ENCODE results near the gene ARHGAP42.

The ARHGAP42 gene

DNA sequence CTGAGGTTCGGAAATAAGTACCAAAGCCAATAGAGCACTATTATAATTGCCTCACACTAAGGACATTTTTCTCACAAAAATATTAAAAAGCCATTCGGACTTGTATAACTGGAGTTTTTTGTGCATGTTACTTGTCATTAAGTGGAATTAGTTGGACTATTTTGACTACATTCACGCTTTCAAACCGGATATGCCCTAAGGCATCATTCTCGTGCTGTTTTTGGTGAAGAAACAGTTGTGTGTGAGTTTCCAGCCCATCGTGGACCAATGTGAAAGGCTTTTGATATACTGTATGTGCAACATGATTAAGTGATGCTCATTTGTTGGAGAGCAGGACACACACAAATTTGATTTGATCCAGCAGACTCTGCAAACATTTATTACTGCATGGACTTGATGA lies 249.7 kb downstream of the ARHGAP42 start:
- ChIA-PET POLR2A (no interaction called here), CTCF (interaction anchor here (1.2 to 8.6 kb wide), 4 partner anchors 16 to 359 kb away, joined by 3 to 144 read pairs (median 15); no protein-coding TSS in a partner anchor)
- TF ChIP-seq, protein P1, sequence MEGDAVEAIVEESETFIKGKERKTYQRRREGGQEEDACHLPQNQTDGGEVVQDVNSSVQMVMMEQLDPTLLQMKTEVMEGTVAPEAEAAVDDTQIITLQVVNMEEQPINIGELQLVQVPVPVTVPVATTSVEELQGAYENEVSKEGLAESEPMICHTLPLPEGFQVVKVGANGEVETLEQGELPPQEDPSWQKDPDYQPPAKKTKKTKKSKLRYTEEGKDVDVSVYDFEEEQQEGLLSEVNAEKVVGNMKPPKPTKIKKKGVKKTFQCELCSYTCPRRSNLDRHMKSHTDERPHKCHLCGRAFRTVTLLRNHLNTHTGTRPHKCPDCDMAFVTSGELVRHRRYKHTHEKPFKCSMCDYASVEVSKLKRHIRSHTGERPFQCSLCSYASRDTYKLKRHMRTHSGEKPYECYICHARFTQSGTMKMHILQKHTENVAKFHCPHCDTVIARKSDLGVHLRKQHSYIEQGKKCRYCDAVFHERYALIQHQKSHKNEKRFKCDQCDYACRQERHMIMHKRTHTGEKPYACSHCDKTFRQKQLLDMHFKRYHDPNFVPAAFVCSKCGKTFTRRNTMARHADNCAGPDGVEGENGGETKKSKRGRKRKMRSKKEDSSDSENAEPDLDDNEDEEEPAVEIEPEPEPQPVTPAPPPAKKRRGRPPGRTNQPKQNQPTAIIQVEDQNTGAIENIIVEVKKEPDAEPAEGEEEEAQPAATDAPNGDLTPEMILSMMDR (IDR thresholded peaks at IDR 0.05; ENCODE audit: insufficient read depth, low read length, missing control alignments) = no peak
- no peak overlapping the region for H3K4me3 ChIP-seq (ENCODE audit: low read depth, low read length)
- DNase-seq (ENCODE audit: low read depth, low spot score) = no peak

DNA sequence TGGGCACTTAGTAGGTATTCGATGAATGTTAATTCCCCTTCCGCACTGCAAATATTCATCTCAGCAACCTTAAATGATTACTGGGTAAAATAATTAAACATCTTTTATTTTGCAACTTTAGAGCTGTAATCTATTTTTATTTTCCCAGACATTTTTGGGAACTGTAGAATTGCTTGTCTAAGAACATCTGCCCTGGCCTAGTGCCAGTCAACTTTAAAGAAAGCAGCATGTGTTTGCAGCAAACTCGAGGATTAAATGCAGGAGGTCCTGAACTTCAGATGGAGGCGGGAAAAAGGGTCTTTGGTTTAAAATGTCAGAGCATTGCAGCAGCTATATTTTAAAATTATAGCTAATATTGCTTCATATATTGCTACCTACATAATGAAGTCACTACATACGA lies 252.5 kb downstream of the ARHGAP42 start:
- no peak overlapping the region for H3K4me3 ChIP-seq (ENCODE audit: low read depth, low read length)
- no peak for DNase-seq (ENCODE audit: low read depth, low spot score)
- ChIA-PET POLR2A (no interaction called here), CTCF (interaction anchor here (0.8 to 3.2 kb wide), 3 partner anchors 9 to 362 kb away, joined by 3 to 24 read pairs (median 18); no protein-coding TSS in a partner anchor)
- TF ChIP-seq, protein P1 (IDR thresholded peaks at IDR 0.05; ENCODE audit: insufficient read depth, low read length, missing control alignments) = no peak

DNA sequence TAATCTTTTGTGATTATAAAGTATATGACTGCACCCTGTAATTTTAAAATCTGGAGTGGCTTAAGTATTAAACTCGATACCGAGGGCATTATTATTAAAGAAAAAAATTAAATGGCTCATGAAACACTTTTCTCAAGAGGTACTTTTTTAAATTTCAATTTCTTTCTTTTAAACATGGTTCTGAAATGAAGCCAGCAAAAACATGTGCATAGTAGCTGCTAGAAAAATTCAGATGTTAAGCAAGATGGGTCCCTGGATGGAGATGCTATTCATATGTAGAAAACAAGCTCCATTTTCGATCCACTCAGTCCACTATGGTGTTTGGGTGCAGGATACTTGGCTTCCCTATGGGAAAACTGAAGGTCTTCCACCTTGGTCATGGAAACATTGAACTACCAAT lies 253.0 kb downstream of the ARHGAP42 start:
- TF ChIP-seq, protein P1 (IDR thresholded peaks at IDR 0.05; ENCODE audit: insufficient read depth, low read length, missing control alignments) = no peak
- ChIA-PET CTCF (interaction anchor here (2.8 to 3.2 kb wide), 2 partner anchors 10 to 363 kb away, joined by 18 to 24 read pairs; no protein-coding TSS in a partner anchor), POLR2A (no interaction called here)
- no peak overlapping the region for H3K4me3 ChIP-seq (ENCODE audit: low read depth, low read length)
- no peak for DNase-seq (ENCODE audit: low read depth, low spot score)

DNA sequence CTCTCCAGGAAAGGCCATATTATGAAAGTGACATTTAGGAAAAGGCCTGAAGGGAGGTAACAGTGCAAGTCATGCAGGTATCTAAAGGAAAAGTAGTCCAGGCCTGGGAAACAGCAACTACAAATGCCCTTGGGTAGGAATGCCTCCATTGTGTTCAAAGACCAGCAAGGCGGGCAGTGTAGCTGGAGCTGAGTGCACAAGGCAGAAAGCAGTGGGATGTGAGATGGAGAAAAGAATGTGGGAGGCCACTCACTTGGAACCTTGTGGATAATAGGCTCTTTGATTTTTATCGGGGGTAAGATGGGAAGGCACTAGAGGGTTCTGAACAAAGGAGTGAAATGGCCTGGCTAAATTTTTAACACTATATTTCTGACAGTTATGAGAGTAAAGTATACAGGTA lies 253.9 kb downstream of the ARHGAP42 start:
- TF ChIP-seq, protein P1 (IDR thresholded peaks at IDR 0.05; ENCODE audit: insufficient read depth, low read length, missing control alignments) = no peak
- DNase-seq (ENCODE audit: low read depth, low spot score) = no peak
- ChIA-PET POLR2A (no interaction called here), CTCF (no interaction called here)
- H3K4me3 ChIP-seq (ENCODE audit: low read depth, low read length) = no peak overlapping the region

DNA sequence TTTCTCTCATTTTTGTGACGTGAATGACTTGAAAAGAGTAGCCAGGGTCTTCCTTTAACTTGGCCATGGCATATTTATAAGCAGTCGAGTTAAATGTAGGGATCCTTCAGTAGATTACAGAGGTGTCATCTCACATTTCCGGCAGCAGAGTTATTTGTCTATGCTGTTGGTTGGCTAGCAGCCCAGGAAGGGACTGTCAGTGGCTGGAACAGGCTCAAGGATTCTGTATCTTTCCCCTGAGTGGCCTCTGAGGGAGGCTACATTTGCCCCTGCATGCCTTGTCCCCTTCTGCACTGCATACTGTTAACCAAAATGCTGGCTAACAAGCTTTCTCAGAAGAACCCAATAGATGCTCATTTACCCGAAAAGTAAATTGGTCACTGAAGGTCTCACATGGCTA lies 254.9 kb downstream of the ARHGAP42 start:
- TF ChIP-seq, protein P1 (IDR thresholded peaks at IDR 0.05; ENCODE audit: insufficient read depth, low read length, missing control alignments) = no peak
- POLR2A ChIA-PET = no interaction called here
- H3K4me3 ChIP-seq (ENCODE audit: low read depth, low read length) = no peak overlapping the region
- CTCF ChIA-PET = interaction anchor here (1.5 kb wide), 1 partner anchor 365 kb away, joined by 3 read pairs; no protein-coding TSS in a partner anchor
- no peak for DNase-seq (ENCODE audit: low read depth, low spot score)

DNA sequence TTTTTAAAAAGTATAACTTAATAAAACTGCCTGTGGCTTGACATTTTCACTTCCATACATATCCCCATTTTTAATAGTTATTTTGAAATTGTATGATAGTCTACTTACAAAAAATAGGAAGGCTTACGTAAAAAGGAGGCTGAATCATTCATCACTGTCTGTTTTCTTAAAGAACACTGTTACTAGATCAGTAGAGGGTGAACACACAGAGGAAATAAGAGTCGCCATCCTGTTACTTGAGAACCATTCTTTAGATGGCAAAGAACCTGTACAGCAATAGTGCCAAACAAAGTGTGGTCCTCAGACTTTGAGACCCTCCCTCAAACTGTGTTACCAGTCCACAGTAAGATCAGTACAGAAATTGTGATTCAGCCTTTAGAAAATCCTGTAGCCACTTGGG lies 261.8 kb downstream of the ARHGAP42 start:
- TF ChIP-seq, protein P1 (IDR thresholded peaks at IDR 0.05; ENCODE audit: insufficient read depth, low read length, missing control alignments) = no peak
- H3K4me3 ChIP-seq (ENCODE audit: low read depth, low read length) = no peak overlapping the region
- ChIA-PET POLR2A (no interaction called here), CTCF (no interaction called here)
- DNase-seq (ENCODE audit: low read depth, low spot score) = no peak

Measured in AG04449 (cell line).